Osteoblast (primary cell): ENCODE measurements around the gene ADK. TPM values are rescaled to one million over a fixed set of nuclear protein-coding genes. Genes with fewer than 3 reads are reported as not detected.
A peak's percentile ranks its signal among the peaks of the same experiment; 100 is the strongest.

Experiments used
- DNase-seq: peaks from one replicate; pipeline ENCODE4 v3.0.0; 2011; ENCODE audit warnings: low spot score, mixed read lengths; ENCODE audit not compliant: insufficient read length; ENCODE audit errors: missing footprints
- H2AFZ ChIP-seq: 2 replicates; pipeline ENCODE4 v1.6.0; 2011; ENCODE audit warnings: mild to moderate bottlenecking, low read length
- H3K27ac ChIP-seq: 2 replicates; pipeline ENCODE4 v1.5.1; 2011; ENCODE audit warnings: mild to moderate bottlenecking, low read depth, low read length, moderate library complexity
- H3K27me3 ChIP-seq: 2 replicates; pipeline ENCODE4 v1.6.0; 2012; ENCODE audit warnings: mild to moderate bottlenecking, control low read depth, inconsistent platforms, low read length, moderate library complexity; ENCODE audit not compliant: insufficient read depth
- H3K36me3 ChIP-seq: 2 replicates; pipeline ENCODE4 v1.5.1; 2011; ENCODE audit warnings: mild to moderate bottlenecking, low read length, control low read depth, moderate library complexity; ENCODE audit not compliant: insufficient read depth
- H3K4me1 ChIP-seq: 2 replicates; pipeline ENCODE4 v1.5.1; 2011; ENCODE audit warnings: mild to moderate bottlenecking, low read length, control low read depth, moderate library complexity; ENCODE audit not compliant: insufficient read depth
- H3K4me2 ChIP-seq: 2 replicates; pipeline ENCODE4 v1.6.0; 2011; ENCODE audit warnings: mild to moderate bottlenecking, low read length; ENCODE audit not compliant: insufficient read depth
- H3K4me3 ChIP-seq: fragments of 200-600 bp; sonication (generic); 3 replicates; pipeline ENCODE4 v1.5.1; 2012; ENCODE audit warnings: mild to moderate bottlenecking, low read length, inconsistent platforms; ENCODE audit not compliant: insufficient read depth
- H3K79me2 ChIP-seq: 2 replicates; pipeline ENCODE4 v1.6.0; 2012; ENCODE audit warnings: mild to moderate bottlenecking, low read length, control low read depth, inconsistent platforms; ENCODE audit not compliant: insufficient read depth
- H3K9me3 ChIP-seq: 2 replicates; pipeline ENCODE4 v1.5.1; 2011; ENCODE audit warnings: low read depth, low read length, control low read depth
- H4K20me1 ChIP-seq: 2 replicates; pipeline ENCODE4 v1.6.0; 2012; ENCODE audit warnings: mild to moderate bottlenecking, low read length, control low read depth; ENCODE audit not compliant: insufficient read depth
- CTCF ChIP-seq: IDR thresholded peaks from 2 replicates; pipeline ENCODE4 v1.5.1; 2011; ENCODE audit warnings: mild to moderate bottlenecking, low read depth, low read length, moderate library complexity; ENCODE audit errors: extremely low read depth
- total RNA-seq: library from RNA; depleted of rRNA; stranded (reverse); fragments of >200 nt; gene quantifications from 2 replicates; pipeline ENCODE4 v1.2.3, GENCODE V29; 2012

The ADK gene
- total RNA-seq, 1 donor, result 34.0 TPM

DNA sequence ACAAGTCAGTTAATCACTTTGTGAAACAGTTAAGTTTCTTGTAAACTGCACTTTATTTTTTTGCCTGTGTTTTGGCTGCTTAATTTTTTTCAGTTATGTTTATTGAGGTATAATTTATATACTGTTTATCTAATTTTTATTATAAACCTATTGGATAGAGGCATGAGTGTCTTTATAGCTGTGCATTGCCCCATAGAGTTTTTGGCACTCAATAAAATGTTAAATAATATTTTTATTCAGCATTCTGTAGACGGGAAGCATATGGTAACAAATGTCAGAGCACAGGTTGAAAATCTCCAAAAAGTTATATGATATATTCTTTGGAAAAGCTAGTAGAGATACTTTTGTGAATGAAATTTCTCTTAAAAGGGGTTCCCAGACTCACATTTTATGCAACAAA lies 431.5 kb downstream of the ADK start:
- no peak for DNase-seq
- Histone ChIP-seq H4K20me1 (no peaks in the 10 kb centered on the region), H3K27me3 (no peaks in the 10 kb centered on the region), H3K9me3 (no peaks in the 10 kb centered on the region), H3K27ac (no peak overlapping the region), H3K4me1 (peaks cover 13% of the 10 kb centered on the region), H3K36me3 (no peaks in the 10 kb centered on the region), H2AFZ (no peak overlapping the region), H3K4me3 (no peak overlapping the region), H3K4me2 (no peak overlapping the region), H3K79me2 (no peaks in the 10 kb centered on the region)
- no peak for TF ChIP-seq CTCF

GRCh38 chr10:74585231-74586087 lies 434.4 kb downstream of the ADK start:
- Histone ChIP-seq H3K79me2 (no peaks in the 10 kb centered on the region), H4K20me1 (no peaks in the 10 kb centered on the region), H3K4me3 (peak overlapping the region; percentile 56), H3K27ac (no peak overlapping the region), H2AFZ (peak overlapping the region; percentile 62), H3K27me3 (no peaks in the 10 kb centered on the region), H3K36me3 (no peaks in the 10 kb centered on the region), H3K4me2 (peak overlapping the region; percentile 73), H3K4me1 (peaks cover 27% of the 10 kb centered on the region), H3K9me3 (no peaks in the 10 kb centered on the region)
- TF ChIP-seq CTCF, result no peak
- DNase-seq, result no peak

- H3K27ac ChIP-seq, result no peak overlapping the region
- DNase-seq, result no peak
- H3K36me3 ChIP-seq, result no peaks in the 10 kb centered on the region
- H2AFZ ChIP-seq, result no peak overlapping the region
- H3K4me2 ChIP-seq, result peak overlapping the region; percentile 73
- H3K9me3 ChIP-seq, result no peaks in the 10 kb centered on the region
- H3K4me3 ChIP-seq, result no peak overlapping the region
- H3K4me1 ChIP-seq, result peaks cover 27% of the 10 kb centered on the region
- H3K27me3 ChIP-seq, result no peaks in the 10 kb centered on the region
- TF ChIP-seq CTCF, result no peak
- no peaks in the 10 kb centered on the region for H4K20me1 ChIP-seq
- H3K79me2 ChIP-seq, result no peaks in the 10 kb centered on the region
Measured at GRCh38 chr10:74586088-74586585, 435.1 kb downstream of the ADK start.

GRCh38 chr10:74587109-74587854 lies 436.3 kb downstream of the ADK start:
- Histone ChIP-seq H3K27me3 (no peaks in the 10 kb centered on the region), H3K4me3 (no peak overlapping the region), H4K20me1 (no peaks in the 10 kb centered on the region), H3K4me1 (peaks cover 27% of the 10 kb centered on the region), H3K36me3 (no peaks in the 10 kb centered on the region), H3K4me2 (no peak overlapping the region), H3K27ac (no peak overlapping the region), H2AFZ (no peak overlapping the region), H3K9me3 (no peaks in the 10 kb centered on the region), H3K79me2 (no peaks in the 10 kb centered on the region)
- TF ChIP-seq CTCF, result no peak
- DNase-seq, result no peak
